ENCODE data around the gene RNPEPL1. TPM values are rescaled to one million over a fixed set of nuclear protein-coding genes. Genes with fewer than 3 reads are reported as not detected.

The RNPEPL1 gene
- total and polyA plus RNA-seq, 10 of the 15 experiments (the other 5 are each of a cell fraction or from before 2014, with no cell fraction given) = 0.24 to 49.5 (median 6.8) TPM

DNA sequence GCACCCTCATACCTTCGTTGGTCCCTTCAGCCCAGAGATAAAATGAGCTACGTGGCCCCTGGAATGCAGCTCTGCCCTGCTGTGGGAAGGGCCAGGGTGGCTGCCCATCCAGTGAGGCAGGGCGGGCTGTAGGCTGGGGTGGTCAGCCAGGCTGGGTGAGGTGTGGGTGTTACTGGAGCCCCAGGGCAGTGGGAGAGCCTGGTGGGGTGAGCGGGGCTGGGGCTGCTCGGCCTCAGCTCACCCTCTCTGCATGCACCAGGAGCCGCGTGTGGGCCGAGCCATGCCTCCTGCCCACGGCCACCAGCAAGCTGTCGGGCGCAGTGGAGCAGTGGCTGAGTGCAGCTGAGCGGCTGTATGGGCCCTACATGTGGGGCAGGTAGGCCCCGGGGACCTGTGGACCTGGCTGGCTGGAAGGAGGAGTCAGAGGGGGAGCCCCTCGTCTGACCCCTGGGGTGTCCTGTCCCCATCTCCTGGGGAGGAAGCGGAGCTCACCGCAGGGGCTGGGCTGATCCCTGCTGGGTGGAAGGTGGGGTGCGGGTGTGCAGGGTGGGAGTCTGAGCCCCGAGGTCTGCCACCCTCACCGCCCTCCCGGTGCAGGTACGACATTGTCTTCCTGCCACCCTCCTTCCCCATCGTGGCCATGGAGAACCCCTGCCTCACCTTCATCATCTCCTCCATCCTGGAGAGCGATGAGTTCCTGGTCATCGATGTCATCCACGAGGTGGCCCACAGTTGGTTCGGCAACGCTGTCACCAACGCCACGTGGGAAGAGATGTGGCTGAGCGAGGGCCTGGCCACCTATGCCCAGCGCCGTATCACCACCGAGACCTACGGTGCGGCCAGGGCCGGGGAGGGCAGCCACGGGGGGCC, 5.5 kb downstream of the RNPEPL1 start:
- in situ Hi-C loops (cut with MboI) (no loop called here), intact Hi-C loops (cut with micrococcal nuclease; ENCODE audit: unreplicated experiment) (no loop called here)
- ChIA-PET POLR2A (interaction anchor here (0.6 kb wide), 1 partner anchor 46 kb away, joined by 3 read pairs; no protein-coding TSS in a partner anchor), SMC1A (ENCODE audit: uncharacterized antibody, unreplicated experiment) (no interaction called here), CTCF (interaction anchor here (0.6 to 1.4 kb wide), 2 partner anchors 12 to 13 kb away, joined by 3 read pairs; no protein-coding TSS in a partner anchor), RAD21 (ENCODE audit: unreplicated experiment) (no interaction called here)
- ATAC-seq = no peak
- no peak overlapping the region for H3K4me3 ChIP-seq
- WGBS (ENCODE audit: insufficient coverage, insufficient replicate concordance, low lambda C conversion rate, missing lambda C conversion rate) = 90% methylated on average over 36 of the region's 37 CpGs
- TF ChIP-seq TCF7 (IDR thresholded peaks at IDR 0.05; ENCODE audit: borderline replicate concordance) (no peak), TCF3 (IDR thresholded peaks at IDR 0.05; ENCODE audit: borderline replicate concordance, insufficient read depth, low read depth, low read length) (no peak), SMARCA5 (IDR thresholded peaks at IDR 0.05) (no peak), SIX5 (IDR thresholded peaks at IDR 0.05; ENCODE audit: low read depth, low read length, severe bottlenecking) (no peak), SUPT20H (IDR thresholded peaks at IDR 0.05; ENCODE audit: borderline replicate concordance, control insufficient read depth, low read depth, low read length) (no peak), EGR1 (IDR thresholded peaks at IDR 0.05; ENCODE audit: borderline replicate concordance in 1 of 2, low read depth in 2 of 2, low read length in 2 of 2) (no peak), STAT3 (IDR thresholded peaks at IDR 0.05; ENCODE audit: low read depth, low read length) (no peak), RELA (IDR thresholded peaks at IDR 0.05; ENCODE audit: borderline replicate concordance, partially characterized antibody) (no peak), GABPA (IDR thresholded peaks at IDR 0.05; ENCODE audit: low read depth) (no peak), IKZF2 (IDR thresholded peaks at IDR 0.05) (no peak), TARDBP (IDR thresholded peaks at IDR 0.05; ENCODE audit: borderline replicate concordance) (no peak), ZNF24 (IDR thresholded peaks at IDR 0.05) (no peak)
- TF ChIP-seq, protein P1, sequence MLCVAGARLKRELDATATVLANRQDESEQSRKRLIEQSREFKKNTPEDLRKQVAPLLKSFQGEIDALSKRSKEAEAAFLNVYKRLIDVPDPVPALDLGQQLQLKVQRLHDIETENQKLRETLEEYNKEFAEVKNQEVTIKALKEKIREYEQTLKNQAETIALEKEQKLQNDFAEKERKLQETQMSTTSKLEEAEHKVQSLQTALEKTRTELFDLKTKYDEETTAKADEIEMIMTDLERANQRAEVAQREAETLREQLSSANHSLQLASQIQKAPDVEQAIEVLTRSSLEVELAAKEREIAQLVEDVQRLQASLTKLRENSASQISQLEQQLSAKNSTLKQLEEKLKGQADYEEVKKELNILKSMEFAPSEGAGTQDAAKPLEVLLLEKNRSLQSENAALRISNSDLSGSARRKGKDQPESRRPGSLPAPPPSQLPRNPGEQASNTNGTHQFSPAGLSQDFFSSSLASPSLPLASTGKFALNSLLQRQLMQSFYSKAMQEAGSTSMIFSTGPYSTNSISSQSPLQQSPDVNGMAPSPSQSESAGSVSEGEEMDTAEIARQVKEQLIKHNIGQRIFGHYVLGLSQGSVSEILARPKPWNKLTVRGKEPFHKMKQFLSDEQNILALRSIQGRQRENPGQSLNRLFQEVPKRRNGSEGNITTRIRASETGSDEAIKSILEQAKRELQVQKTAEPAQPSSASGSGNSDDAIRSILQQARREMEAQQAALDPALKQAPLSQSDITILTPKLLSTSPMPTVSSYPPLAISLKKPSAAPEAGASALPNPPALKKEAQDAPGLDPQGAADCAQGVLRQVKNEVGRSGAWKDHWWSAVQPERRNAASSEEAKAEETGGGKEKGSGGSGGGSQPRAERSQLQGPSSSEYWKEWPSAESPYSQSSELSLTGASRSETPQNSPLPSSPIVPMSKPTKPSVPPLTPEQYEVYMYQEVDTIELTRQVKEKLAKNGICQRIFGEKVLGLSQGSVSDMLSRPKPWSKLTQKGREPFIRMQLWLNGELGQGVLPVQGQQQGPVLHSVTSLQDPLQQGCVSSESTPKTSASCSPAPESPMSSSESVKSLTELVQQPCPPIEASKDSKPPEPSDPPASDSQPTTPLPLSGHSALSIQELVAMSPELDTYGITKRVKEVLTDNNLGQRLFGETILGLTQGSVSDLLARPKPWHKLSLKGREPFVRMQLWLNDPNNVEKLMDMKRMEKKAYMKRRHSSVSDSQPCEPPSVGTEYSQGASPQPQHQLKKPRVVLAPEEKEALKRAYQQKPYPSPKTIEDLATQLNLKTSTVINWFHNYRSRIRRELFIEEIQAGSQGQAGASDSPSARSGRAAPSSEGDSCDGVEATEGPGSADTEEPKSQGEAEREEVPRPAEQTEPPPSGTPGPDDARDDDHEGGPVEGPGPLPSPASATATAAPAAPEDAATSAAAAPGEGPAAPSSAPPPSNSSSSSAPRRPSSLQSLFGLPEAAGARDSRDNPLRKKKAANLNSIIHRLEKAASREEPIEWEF (IDR thresholded peaks at IDR 0.05; ENCODE audit: insufficient replicate concordance, low read depth, low read length) = no peak
- TF ChIP-seq, protein P2, sequence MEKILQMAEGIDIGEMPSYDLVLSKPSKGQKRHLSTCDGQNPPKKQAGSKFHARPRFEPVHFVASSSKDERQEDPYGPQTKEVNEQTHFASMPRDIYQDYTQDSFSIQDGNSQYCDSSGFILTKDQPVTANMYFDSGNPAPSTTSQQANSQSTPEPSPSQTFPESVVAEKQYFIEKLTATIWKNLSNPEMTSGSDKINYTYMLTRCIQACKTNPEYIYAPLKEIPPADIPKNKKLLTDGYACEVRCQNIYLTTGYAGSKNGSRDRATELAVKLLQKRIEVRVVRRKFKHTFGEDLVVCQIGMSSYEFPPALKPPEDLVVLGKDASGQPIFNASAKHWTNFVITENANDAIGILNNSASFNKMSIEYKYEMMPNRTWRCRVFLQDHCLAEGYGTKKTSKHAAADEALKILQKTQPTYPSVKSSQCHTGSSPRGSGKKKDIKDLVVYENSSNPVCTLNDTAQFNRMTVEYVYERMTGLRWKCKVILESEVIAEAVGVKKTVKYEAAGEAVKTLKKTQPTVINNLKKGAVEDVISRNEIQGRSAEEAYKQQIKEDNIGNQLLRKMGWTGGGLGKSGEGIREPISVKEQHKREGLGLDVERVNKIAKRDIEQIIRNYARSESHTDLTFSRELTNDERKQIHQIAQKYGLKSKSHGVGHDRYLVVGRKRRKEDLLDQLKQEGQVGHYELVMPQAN (conservative IDR thresholded peaks at IDR 0.05) = no peak
- TF ChIP-seq, protein P3, sequence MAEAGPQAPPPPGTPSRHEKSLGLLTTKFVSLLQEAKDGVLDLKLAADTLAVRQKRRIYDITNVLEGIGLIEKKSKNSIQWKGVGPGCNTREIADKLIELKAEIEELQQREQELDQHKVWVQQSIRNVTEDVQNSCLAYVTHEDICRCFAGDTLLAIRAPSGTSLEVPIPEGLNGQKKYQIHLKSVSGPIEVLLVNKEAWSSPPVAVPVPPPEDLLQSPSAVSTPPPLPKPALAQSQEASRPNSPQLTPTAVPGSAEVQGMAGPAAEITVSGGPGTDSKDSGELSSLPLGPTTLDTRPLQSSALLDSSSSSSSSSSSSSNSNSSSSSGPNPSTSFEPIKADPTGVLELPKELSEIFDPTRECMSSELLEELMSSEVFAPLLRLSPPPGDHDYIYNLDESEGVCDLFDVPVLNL (IDR thresholded peaks at IDR 0.05; ENCODE audit: low read depth, low read length) = no peak
- peaks cover 0 to 7% of the 10 kb centered on the region in 2 experiments; a peak in 3 of 4 replicates for H3K36me3 ChIP-seq (ENCODE audit: control insufficient read depth in 2 of 2, insufficient read depth in 2 of 2, low read length in 1 of 2)
- no TSS peak for BruUV-seq (replicated peaks)
- H3K4me1 ChIP-seq (ENCODE audit: control insufficient read depth, insufficient read depth, low read length) = peaks cover 16% of the 10 kb centered on the region
- H3K27me3 ChIP-seq (replicated peaks in 1 of 2; ENCODE audit: control insufficient read depth in 2 of 2, insufficient read depth in 2 of 2, low read length in 1 of 2) = no peaks in the 10 kb centered on the region
- H3K27ac ChIP-seq (ENCODE audit: control insufficient read depth, insufficient read depth) = no peak overlapping the region
- H4K20me1 ChIP-seq (ENCODE audit: control insufficient read depth, insufficient read depth) = no peaks in the 10 kb centered on the region; the same call in 1 of the 2 replicates
- H2AFZ ChIP-seq (ENCODE audit: control insufficient read depth, low read depth, low read length) = no peak overlapping the region
- no peak overlapping the region for H3K4me2 ChIP-seq (ENCODE audit: control insufficient read depth, insufficient read depth)
- FAIRE-seq = no peak
- no peak overlapping the region for H3K9ac ChIP-seq (ENCODE audit: control insufficient read depth, insufficient read depth, low read length)
- DNase-seq (ENCODE audit: low read depth, low spot score) = no peak
- H3K9me3 ChIP-seq (replicated peaks; ENCODE audit: control insufficient read depth, insufficient read depth, low read length) = no peaks in the 10 kb centered on the region
- peaks cover 17% of the 10 kb centered on the region for H3K79me2 ChIP-seq (ENCODE audit: control insufficient read depth, insufficient read depth, low read length)

All from GM12878 (cell line).